Lung (tissue), 12 donors: ENCODE measurements around the gene SLC51A. TPM values are rescaled to one million over a fixed set of nuclear protein-coding genes. Genes with fewer than 3 reads are reported as not detected.

Experiments used
- ATAC-seq: fragments of 200-7000 bp; cut with Tn5 transposase; one replicate; pipeline ENCODE4 v1.9.1; 2020; ENCODE audit warnings: moderate number of reproducible peaks; ENCODE audit not compliant: insufficient read depth, low FRiP score
- DNase-seq, 3 donors: peaks; one replicate each; pipeline ENCODE4 v3.0.0-alpha.2; 2013 to 2017
- H3K27ac ChIP-seq, 2 donors: one replicate each; pipeline ENCODE4 v1.5.1; 2013; ENCODE audit warnings: mild to moderate bottlenecking in 2 of 2, moderate library complexity in 2 of 2, control low read depth in 1 of 2, inconsistent platforms in 1 of 2, low read depth in 1 of 2, low read length in 1 of 2
- H3K27me3 ChIP-seq, 3 donors: one replicate each; pipeline ENCODE4 v1.5.1; 2013; ENCODE audit warnings: low read length in 2 of 3; ENCODE audit not compliant: control insufficient read depth in 3 of 3, insufficient read depth in 3 of 3
- H3K36me3 ChIP-seq, 4 donors: one replicate each; pipeline ENCODE4 v1.5.1; 2013; ENCODE audit warnings: low read length in 4 of 4, mild to moderate bottlenecking in 1 of 4, moderate library complexity in 1 of 4; ENCODE audit not compliant: control insufficient read depth in 4 of 4, insufficient read depth in 4 of 4
- H3K4me1 ChIP-seq, 5 donors: one replicate each; pipeline ENCODE4 v1.5.1; 2013; ENCODE audit warnings: low read length in 5 of 5, mild to moderate bottlenecking in 2 of 5, moderate library complexity in 1 of 5; ENCODE audit not compliant: control insufficient read depth in 5 of 5, insufficient read depth in 5 of 5
- H3K4me3 ChIP-seq: one replicate; pipeline ENCODE4 v1.5.1; 2013; ENCODE audit warnings: mild to moderate bottlenecking, control low read depth, moderate library complexity
- H3K9ac ChIP-seq, 2 donors: one replicate each; pipeline ENCODE4 v1.5.1; 2013; ENCODE audit warnings: low read length in 2 of 2, control low read depth in 1 of 2; ENCODE audit not compliant: insufficient read depth in 1 of 2
- H3K9me3 ChIP-seq, 4 donors: one replicate each; pipeline ENCODE4 v1.5.1; 2013; ENCODE audit warnings: low read length in 3 of 4, mild to moderate bottlenecking in 1 of 4, moderate library complexity in 1 of 4; ENCODE audit not compliant: control insufficient read depth in 4 of 4, insufficient read depth in 3 of 4
- WGBS, 2 donors: extraction: QIAGEN DNeasy Blood & Tissue Kit; methylation state at CpG; one replicate each; pipeline ENCODE4 v1.1.7; 2013; 5-methylcytosine and 5-hydroxymethylcytosine counted together
- polyA plus RNA-seq, 2 donors: library from polyadenylated mRNA; stranded (reverse); fragments of 200-250 nt; gene quantifications; one replicate each; pipeline ENCODE4 v1.2.1, GENCODE V29; 2013
- total RNA-seq, 2 donors: library from RNA; depleted of rRNA in 1 of 2; stranded (reverse); fragments of >200 nt in 1 of 2; gene quantifications; one replicate each; pipeline ENCODE4 v1.2.1, GENCODE V29; 2014 to 2021
- TF ChIP-seq, protein P1 (sequence below): IDR thresholded peaks from 2 replicates; pipeline ENCODE4 v1.5.1; 2012; ENCODE audit warnings: mild to moderate bottlenecking; ENCODE audit errors: control extremely low read depth, extremely low read depth
- donor health status: control.
- donor health status: control.
- donor health status: Bipolar disorder and iron deficiency.
- donor health status: healthy.
- donor health status: DM: yes; HTN: yes; CAD: no.

SLC51A gene
- total and polyA plus RNA-seq, 4 donors = 0.73 to 7.2 (median 1.9) TPM

GRCh38 chr3:196270499-196270898, 54.2 kb downstream of the SLC51A start:
- 97 to 98% methylated on average over 5 of the region's 5 CpGs for WGBS, 2 donors
- H3K27me3 ChIP-seq = no peaks in the 10 kb centered on the region
- no peak overlapping the region for H3K9ac ChIP-seq
- H3K36me3 ChIP-seq = peaks cover 4 to 17% (median 8%) of the 10 kb centered on the region in 4 donors
- ATAC-seq (no peak), DNase-seq (no peak)
- H3K4me3 ChIP-seq = no peak overlapping the region
- H3K27ac ChIP-seq = no peak overlapping the region
- H3K4me1 ChIP-seq = peaks cover 0 to 2% (median 0%) of the 10 kb centered on the region in 5 donors
- no peaks in the 10 kb centered on the region for H3K9me3 ChIP-seq
- TF ChIP-seq, protein P1, sequence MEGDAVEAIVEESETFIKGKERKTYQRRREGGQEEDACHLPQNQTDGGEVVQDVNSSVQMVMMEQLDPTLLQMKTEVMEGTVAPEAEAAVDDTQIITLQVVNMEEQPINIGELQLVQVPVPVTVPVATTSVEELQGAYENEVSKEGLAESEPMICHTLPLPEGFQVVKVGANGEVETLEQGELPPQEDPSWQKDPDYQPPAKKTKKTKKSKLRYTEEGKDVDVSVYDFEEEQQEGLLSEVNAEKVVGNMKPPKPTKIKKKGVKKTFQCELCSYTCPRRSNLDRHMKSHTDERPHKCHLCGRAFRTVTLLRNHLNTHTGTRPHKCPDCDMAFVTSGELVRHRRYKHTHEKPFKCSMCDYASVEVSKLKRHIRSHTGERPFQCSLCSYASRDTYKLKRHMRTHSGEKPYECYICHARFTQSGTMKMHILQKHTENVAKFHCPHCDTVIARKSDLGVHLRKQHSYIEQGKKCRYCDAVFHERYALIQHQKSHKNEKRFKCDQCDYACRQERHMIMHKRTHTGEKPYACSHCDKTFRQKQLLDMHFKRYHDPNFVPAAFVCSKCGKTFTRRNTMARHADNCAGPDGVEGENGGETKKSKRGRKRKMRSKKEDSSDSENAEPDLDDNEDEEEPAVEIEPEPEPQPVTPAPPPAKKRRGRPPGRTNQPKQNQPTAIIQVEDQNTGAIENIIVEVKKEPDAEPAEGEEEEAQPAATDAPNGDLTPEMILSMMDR = no peak

DNA sequence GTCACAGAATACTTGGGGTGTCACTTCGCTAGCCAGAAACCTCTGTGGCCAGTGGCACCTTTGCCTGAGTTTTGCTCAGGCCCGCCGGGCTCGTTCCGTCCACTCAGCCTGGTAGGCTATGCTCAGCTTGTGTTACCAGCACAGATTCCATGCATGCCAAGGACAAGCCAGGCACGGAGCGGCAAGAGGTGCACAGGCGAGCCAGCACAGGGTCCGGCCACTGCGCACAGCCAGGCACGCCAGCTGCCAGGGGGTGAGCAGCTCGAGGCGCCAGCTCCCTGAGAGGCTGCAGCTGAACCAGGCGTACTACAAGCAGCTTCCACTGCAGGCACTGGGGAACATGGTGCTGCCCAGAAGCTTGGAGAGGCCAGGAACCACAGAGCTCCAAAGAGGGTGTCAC, 56.5 kb downstream of the SLC51A start:
- TF ChIP-seq, protein P1 = no peak
- Histone ChIP-seq H3K36me3 (peaks cover 4 to 12% (median 7%) of the 10 kb centered on the region in 4 donors), H3K4me1 (peaks cover 0 to 2% (median 0%) of the 10 kb centered on the region in 5 donors)

GRCh38 chr3:196273655-196274054, 57.3 kb downstream of the SLC51A start:
- Histone ChIP-seq H3K27ac (no peak overlapping the region), H3K4me1 (peaks cover 0 to 6% (median 0%) of the 10 kb centered on the region in 5 donors), H3K9me3 (no peaks in the 10 kb centered on the region), H3K4me3 (no peak overlapping the region), H3K36me3 (peaks cover 4 to 12% (median 7%) of the 10 kb centered on the region in 4 donors), H3K9ac (no peak overlapping the region), H3K27me3 (no peaks in the 10 kb centered on the region)
- DNase-seq = no peak
- ATAC-seq = no peak
- TF ChIP-seq, protein P1 = no peak
- 96 to 100% methylated on average over 12 of the region's 12 CpGs for WGBS, 2 donors

More for the DNA sequence above, 56.5 kb downstream of the SLC51A start:
- Histone ChIP-seq H3K9ac (no peak overlapping the region), H3K4me3 (no peak overlapping the region), H3K27ac (no peak overlapping the region), H3K9me3 (no peaks in the 10 kb centered on the region), H3K27me3 (no peaks in the 10 kb centered on the region)
- WGBS, 2 donors = 97 to 98% methylated on average over 14 of the region's 14 CpGs
- DNase-seq = no peak
- ATAC-seq = no peak

- no peak overlapping the region for H3K4me3 ChIP-seq
- ATAC-seq = no peak
- peaks cover 4 to 12% (median 7%) of the 10 kb centered on the region in 4 donors for H3K36me3 ChIP-seq
- no peaks in the 10 kb centered on the region for H3K27me3 ChIP-seq
- no peak for DNase-seq
- WGBS, 2 donors = 83 to 87% methylated on average over 5 of the region's 5 CpGs
- H3K9me3 ChIP-seq = no peaks in the 10 kb centered on the region
- H3K4me1 ChIP-seq = peaks cover 0 to 9% (median 0%) of the 10 kb centered on the region in 5 donors
- TF ChIP-seq, protein P1 = no peak
- no peak overlapping the region for H3K9ac ChIP-seq
- no peak overlapping the region for H3K27ac ChIP-seq
These were observed 58.3 kb downstream of the SLC51A start for GRCh38 chr3:196274585-196274984.
